ENCODE measurements around the gene STXBP6. TPM values are rescaled to one million over a fixed set of nuclear protein-coding genes. Genes with fewer than 3 reads are reported as not detected.

The STXBP6 gene
- total RNA-seq, 2 experiments from 2014 or later, result 0.10 to 0.34 TPM

DNA sequence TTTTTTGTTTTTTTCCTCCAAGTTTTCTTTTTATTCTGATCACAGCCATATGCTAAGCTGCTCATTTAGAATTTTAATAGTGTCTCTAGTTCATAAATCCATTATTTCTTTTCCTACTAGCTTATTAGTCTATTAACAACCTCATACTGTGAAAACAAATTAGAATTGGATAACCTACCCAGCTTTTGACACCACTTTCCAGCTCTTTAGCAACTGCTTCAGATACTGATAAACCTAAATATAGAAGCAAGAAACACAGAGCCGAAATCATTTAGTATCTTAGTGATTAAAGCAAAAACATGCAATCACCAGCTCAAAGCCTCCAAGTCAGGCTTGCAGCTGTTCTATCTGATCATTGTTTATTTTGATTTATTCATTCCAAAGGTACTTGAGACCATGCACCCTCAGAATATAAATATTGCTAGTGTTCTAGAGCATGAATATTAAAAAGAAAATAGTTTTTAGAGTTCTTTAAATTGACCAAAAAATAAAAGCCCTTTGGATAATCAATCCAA is 121.5 kb downstream of the STXBP6 start:
- POLR2A ChIA-PET, result no interaction called here

DNA sequence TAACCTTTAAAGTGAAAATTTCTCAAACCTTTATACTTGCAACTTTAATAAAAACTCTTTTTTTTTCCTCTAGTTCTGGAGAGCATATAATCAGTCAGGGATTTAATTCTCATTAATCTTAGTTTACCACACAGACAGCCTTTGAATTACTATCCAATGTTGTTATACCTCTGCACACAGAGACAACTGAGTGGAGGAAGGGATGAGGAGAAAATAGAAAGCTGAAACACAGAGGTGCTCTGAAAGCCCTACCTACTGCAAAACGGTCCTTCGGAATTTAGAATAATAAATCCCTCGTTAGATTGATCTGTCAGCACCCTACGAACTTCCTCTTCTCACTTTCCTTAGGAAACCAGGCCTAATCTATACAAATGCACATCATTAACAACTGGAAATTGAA is 122.1 kb downstream of the STXBP6 start:
- CTCF ChIA-PET, result no interaction called here
- POLR2A ChIA-PET, result no interaction called here

More for the DNA sequence above, 121.5 kb downstream of the STXBP6 start:
- CTCF ChIA-PET, result no interaction called here

DNA sequence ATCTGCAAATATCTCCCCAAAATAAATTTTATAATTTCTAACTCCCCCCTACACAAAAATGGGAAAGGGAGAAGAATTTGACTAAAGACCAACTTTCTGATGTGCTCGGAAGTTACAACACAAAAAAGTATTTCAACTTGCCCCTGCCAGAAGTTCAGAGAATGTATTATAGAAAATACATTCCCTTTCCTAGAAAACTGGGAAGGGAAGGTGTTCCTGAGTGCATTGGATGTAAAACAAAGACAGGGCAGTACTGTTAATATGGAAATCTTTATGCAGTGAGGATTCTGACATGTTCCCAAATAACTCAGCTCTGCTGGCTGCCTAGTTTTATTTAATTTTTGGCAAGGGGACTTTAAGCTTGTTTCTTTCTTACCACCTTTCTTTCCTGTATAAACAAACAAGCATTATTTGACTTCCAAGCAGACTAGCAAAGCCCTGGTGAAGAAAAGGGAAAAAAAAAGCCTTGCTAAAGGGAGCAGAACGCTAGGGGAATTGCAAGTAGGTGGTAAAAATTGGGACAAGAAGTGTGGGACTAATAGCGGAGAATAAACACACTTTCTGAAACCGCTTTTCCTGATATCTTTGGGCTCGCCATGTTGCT is 124.1 kb downstream of the STXBP6 start:
- ChIA-PET POLR2A (no interaction called here), CTCF (no interaction called here)

DNA sequence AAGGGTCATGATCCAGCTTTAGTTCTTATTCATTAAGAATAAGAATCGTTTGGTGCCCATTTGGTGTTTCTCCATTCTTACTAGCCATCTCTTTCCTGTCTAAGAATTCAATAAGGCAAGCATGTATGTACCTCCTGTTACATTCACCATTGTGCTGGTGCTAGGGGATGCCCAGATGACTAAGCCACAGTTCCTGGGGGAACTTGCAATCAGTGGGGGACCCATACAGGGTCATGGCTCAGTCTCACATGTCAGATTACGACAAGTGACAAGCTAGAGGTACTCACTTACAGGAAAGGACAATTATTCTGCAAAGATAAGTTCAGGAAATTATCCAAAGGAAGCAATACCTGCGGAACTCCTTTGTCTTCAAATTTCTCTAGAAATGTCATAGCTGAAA is 125.4 kb downstream of the STXBP6 start:
- CTCF ChIA-PET, result no interaction called here
- POLR2A ChIA-PET, result no interaction called here

DNA sequence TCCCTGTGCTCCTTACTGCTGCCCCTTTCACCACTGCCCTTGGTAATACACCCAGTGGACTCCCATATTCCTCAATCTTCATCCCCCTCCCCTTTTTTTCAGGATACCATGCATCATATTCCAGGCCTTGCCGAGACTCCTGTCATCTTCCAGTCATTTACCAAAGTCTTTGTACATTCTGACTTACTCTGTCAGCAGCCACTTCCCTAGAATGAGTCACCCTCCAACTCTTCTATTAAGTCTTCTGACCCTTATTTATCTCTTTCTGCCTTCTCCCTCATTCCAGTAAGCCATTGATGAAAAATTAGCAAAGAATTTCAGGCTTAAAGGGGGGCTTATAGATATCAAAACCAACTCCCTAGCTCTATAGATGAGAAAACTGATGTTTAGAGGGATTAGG is 128.0 kb downstream of the STXBP6 start:
- ChIA-PET POLR2A (no interaction called here), CTCF (no interaction called here)

GRCh38 chr14:24920265-24921075 is 129.5 kb downstream of the STXBP6 start:
- CTCF ChIA-PET, result no interaction called here
- POLR2A ChIA-PET, result no interaction called here

DNA sequence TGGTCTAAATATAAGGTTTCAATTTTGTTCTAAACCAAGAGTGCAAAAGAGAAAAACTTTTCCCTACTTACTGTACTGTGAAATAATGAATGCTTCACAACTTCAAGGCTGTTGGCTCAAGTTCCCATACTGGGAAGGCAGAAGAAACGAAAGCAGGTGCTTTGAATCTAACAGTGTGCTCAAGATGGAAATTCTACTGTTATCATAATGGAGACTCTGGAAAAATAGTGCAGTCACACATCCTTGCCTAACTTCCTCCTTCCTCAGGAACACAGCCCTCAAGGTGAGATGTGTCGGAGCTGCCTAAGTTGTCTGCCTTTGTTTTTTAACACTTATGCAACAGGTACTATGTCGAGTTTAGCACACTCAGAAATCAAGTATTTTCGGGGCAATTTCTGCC is 131.1 kb downstream of the STXBP6 start:
- POLR2A ChIA-PET, result no interaction called here
- CTCF ChIA-PET, result no interaction called here

DNA sequence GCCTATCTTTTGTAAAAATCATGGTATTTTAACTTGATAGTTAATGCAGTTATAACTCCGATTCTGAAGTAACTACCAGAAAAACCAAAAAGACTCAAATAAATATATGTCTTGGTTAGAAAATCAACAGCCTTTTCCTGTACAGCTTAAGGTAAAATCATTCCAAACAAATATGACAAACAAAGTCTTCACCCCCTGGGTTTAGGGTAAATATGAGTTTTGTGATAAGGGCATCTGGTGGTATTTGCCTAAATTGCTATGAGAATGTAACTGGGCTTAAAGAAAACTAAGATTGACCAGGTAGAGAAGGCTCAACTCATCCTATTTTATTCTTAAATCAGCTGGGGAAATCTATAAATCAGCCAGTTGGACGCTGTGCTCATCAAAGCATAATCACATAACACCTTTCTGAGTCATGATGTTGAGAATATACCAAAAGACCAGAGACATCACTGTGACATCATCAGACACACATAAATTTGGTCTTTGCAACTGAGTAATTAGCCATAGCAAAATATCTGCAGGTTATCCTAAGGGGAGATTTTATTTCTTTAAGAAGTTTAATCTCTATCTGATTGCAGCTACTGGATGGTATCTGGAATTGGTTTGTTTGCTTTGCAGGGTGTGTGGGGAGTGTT is 133.9 kb downstream of the STXBP6 start:
- POLR2A ChIA-PET, result no interaction called here
- CTCF ChIA-PET, result no interaction called here

DNA sequence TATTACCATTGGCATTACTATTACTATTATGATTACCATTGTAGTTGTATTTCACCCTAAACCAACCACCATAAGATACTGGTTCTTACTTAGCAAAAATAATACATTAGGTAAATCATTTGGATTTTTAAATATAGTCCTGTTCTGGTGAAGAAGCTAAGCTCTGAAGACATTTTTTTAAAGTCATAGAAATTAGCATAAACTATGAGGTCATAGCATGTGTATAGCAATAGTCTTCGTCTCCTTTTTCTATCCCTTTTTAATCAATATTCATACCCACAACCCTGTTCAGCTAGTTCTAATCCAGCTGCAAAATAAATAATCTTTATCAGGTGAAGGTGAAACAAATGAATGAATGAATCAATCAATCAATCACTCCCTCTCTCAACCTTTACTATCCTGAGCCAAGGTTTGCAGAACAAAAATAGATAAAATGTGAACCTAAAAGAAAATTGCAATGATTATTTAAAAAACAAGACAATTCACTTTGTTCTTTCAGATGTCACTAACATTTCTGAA is 134.5 kb downstream of the STXBP6 start:
- POLR2A ChIA-PET, result no interaction called here
- CTCF ChIA-PET, result no interaction called here

DNA sequence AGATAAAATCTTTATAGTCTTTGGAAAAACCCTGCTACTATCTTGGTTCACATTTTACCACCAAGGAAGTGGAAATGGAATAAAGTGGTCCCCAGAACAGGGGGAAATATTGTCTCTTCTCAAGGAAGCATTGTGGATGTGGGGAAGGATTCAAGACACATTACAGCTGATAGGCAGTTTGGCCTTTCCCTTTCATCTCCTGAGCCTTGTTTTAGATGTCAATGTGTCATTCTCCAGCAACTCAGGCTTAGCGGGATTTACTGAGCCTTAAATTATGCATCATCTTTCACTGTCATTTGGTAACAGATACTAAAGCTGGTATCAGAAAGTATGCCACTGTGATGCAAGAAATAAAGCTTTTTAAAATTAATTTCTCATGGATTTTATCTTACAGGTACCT is 136.2 kb downstream of the STXBP6 start:
- ChIA-PET CTCF (no interaction called here), POLR2A (no interaction called here)

DNA sequence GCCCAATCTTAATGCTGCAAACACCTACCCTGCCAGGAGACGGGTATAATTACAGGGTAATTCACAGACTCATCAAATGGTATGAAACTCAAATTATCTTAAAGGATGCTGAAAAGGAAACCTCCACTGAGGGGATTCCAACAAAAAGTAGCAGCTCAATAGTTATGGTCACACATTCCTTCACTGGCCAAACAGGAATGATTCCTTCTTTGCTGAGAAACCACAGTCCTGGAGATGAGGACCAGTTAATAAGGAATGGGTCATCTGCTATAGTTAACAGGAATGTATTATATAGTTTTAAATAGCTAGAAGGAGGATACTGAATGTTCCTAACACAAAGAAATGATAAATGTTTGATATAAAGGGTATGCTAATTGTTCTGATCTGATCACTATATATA is 136.9 kb downstream of the STXBP6 start:
- CTCF ChIA-PET, result interaction anchor here (0.6 kb wide), 1 partner anchor 111 kb away, joined by 3 read pairs; no protein-coding TSS in a partner anchor
- POLR2A ChIA-PET, result no interaction called here

DNA sequence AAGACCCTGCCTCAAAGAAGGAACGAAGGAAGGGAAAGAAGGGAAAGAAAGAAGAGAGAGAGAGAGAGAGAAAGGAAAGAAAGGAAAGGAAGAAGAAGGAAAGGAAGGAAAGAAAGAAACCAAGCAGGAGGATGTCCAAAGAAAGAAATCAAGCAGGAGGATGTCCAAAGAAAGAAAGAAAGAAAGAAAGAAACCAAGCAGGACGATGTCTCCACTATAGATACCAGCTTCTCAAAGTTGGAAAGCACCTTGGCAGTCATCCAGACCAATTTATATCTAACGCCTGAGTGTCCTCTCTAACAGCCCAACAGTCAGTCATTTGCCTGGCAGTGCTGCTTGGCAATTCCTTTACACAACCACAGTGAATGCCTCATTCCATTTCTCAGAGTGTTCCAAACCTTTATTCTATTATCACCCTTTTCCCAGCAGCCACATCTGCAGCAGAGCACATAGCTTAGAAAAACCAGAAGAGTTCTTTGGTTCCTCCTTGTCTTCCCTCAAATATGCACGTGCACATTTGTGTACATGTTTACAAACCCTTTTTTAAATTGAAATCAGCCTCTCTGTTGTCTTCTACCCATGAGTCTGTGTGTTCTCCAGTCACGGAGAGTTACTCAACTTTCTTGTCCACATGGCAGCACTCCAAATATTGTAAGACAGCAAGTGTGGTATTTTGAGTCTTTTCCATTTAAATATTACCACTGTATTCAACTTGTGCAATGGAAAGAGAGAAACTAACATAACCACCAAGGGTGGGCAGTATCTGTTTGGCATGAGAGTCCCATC is 138.4 kb downstream of the STXBP6 start:
- POLR2A ChIA-PET, result no interaction called here
- CTCF ChIA-PET, result no interaction called here

- ChIA-PET CTCF (no interaction called here), POLR2A (no interaction called here)
Measured at GRCh38 chr14:24910408-24910986, 139.4 kb downstream of the STXBP6 start.

GRCh38 chr14:24909523-24910302 is 140.2 kb downstream of the STXBP6 start:
- POLR2A ChIA-PET, result no interaction called here
- CTCF ChIA-PET, result no interaction called here

GRCh38 chr14:24908592-24909236 is 141.2 kb downstream of the STXBP6 start:
- CTCF ChIA-PET, result no interaction called here
- POLR2A ChIA-PET, result no interaction called here

GRCh38 chr14:24904533-24904932 is 145.4 kb downstream of the STXBP6 start:
- POLR2A ChIA-PET, result no interaction called here

GRCh38 chr14:24903337-24903736 is 146.6 kb downstream of the STXBP6 start:
- ChIA-PET CTCF (no interaction called here), POLR2A (no interaction called here)

More at GRCh38 chr14:24904533-24904932, 145.4 kb downstream of the STXBP6 start:
- CTCF ChIA-PET, result no interaction called here

- ChIA-PET CTCF (interaction anchor here (0.7 kb wide), 1 partner anchor 420 kb away, joined by 4 read pairs; no protein-coding TSS in a partner anchor), POLR2A (no interaction called here)
Measured at GRCh38 chr14:24900269-24901100, 149.5 kb downstream of the STXBP6 start.

Data from activated CD8-positive, alpha-beta memory T cell treated with anti-CD3 and anti-CD28 coated beads for 36 hours (primary cell).